Dermis blood vessel endothelial cell (primary cell): ENCODE measurements around the gene MSL2. TPM values are rescaled to one million over a fixed set of nuclear protein-coding genes. Genes with fewer than 3 reads are reported as not detected.
"Not testable (repeated sequence)": the region's sequence is repeated elsewhere in the genome, so short reads cannot be mapped to it uniquely, and the experiment has no call there.

ENCODE experiments used
- DNase-seq: peaks from one replicate; pipeline ENCODE4 v3.0.0; 2010
- total RNA-seq: library from RNA; depleted of rRNA; stranded (reverse); fragments of >200 nt; gene quantifications from 2 replicates; pipeline ENCODE4 v1.2.3, GENCODE V29; 2014

MSL2 gene, protein sequence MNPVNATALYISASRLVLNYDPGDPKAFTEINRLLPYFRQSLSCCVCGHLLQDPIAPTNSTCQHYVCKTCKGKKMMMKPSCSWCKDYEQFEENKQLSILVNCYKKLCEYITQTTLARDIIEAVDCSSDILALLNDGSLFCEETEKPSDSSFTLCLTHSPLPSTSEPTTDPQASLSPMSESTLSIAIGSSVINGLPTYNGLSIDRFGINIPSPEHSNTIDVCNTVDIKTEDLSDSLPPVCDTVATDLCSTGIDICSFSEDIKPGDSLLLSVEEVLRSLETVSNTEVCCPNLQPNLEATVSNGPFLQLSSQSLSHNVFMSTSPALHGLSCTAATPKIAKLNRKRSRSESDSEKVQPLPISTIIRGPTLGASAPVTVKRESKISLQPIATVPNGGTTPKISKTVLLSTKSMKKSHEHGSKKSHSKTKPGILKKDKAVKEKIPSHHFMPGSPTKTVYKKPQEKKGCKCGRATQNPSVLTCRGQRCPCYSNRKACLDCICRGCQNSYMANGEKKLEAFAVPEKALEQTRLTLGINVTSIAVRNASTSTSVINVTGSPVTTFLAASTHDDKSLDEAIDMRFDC
- total RNA-seq = 14.1 and 17.5 TPM in 2 replicates

DNA sequence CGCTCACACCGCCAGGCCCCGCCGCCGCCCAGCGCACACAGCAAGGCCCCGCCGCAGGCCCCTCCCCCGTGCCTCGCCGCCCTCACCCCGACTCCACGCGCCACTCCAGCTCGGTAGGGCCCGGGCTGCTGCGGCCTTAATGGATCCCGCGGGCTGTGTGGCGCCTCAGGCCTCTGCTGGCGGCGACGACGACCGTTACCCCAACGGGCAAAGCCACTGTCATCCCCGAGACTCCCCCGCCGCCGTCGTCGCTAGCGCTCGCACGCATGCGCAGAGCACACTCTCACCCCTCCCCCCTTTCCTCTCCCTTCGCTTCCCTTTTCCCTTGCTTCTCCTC is at the start of gene MSL2:
Gene MSL2, minus strand, starts transcription at position 272 of the 337 bp plus-strand sequence. CDS start 1,222 bp downstream, outside the sequence.
- DNase-seq = no peak

DNA sequence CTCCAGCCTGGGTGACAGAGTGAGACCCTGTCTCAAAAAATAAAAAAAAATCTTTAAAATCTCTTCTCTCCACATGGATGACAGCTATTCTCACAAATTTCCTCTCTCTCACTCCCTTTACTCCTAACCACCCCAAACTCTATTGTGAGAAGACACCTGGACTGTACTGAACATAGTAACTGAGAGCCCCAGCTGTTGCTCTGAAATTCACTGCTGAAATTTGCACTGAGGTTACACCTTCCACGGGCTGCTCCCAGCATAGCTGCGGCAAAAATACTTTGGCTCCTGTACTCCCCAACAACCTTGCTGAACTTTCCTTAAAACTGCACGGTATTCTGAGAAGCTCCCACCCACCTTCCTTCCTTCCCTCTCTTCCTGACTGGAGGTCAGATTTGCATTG is 49.6 kb upstream of the MSL2 start:
- DNase-seq = no peak

DNA sequence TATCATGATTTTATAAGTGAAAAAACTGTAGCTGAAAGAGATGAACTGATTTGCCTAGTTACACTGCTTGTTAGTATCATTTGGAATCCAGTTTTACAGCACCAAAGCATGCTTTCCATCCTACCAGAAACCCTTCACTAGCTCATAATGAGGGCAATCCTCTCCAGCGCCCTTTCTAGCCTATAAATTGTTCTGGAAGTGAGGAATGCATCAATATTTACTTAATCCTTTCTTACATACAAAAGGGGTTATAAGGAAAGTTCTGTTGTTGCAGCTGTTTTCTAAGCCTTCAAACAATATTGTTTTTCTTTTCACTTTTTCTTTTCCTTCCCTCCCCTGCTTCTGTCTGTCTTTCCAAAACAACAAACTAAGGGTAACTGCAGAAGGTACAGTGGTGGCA is 43.0 kb upstream of the MSL2 start:
- DNase-seq = no peak

DNA sequence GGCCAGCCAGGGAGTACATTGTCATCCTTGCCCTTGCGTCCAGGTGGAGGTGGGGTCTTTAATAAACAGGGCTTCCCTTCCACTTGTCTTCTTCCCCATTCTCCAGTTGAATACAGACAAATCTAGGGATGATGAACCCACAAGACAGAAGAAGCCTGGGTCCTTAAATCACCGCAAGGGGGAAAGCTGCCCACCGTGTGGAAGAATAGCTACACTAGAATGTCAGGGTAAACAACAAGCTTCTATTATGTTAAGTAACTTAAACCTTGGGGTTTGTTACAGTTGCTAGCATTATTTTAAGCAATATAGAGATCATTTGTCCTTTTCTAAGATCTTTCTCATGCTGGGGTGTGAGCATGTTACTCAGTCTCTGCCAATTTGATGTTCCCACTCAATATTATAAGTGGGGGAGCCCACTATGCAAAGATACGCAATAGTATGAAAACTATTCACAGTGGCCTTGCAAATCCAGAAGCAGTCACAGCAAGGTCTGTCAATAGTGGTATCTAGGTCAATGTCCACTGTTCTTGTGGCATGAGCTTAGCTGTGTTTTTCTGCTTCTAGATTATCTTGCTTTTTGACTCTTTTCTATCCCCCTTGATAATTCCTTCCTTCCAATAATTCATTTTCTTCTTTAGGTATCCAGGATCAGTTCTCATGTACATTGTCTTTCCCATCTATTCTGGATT is 42.0 kb upstream of the MSL2 start:
- DNase-seq = no peak

DNA sequence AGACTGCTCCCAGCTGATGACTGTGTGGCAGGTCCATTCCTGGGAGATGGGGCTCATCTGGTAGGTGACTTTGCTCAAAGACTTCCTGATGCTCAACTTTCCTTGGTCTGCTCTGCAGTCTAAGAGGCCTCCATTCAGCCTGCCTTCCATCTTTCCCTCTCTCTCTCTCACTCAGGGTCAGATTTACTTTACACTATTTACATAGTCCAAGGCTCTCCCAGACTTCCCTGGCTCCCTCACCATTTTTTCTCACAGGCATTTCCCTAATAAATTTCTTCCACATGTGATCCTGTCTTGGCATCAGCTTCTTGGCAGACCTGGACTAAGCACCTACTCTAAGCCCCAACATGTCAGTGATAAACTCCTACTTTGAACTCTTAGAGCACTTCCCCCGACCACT is 41.0 kb upstream of the MSL2 start:
- DNase-seq = no peak

DNA sequence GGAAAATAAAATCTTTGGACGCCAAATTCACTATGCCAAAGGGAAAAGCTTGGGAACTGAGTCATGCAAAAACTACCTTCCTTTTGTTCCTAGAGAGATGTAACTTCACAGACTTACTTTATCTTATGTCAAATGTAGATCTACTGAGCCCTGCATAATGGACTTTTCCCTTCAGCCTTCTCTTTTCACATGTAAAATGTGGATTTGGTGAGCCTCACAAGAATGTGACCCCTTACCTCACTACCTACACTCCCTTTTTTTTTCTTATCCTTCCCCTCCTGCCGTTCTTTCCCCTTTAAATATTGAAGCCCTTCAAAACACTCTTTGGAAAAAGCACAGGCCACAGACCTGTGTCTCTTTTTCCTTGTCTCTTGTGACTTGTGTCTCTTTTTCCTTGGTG is 40.0 kb upstream of the MSL2 start:
- DNase-seq = no peak

DNA sequence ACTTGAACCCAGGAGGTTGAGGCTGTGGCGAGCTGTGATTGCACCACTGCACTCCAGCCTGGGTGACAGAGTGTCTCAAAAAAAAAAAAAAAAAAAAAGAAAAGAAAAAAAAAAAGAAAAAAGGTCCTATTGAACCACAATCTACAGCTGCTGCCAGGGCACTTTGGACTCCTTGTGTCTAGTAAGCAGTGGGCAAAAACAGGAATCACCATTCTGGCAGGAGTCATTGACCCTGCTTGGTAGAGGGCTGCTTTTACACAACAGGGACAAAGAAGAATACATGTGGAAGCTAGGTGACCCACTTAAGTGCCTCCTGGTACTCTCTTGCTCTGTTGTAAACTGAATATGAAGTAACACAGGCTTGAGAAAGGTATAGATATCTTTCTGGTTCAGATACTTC is 39.4 kb upstream of the MSL2 start:
- DNase-seq = no peak

DNA sequence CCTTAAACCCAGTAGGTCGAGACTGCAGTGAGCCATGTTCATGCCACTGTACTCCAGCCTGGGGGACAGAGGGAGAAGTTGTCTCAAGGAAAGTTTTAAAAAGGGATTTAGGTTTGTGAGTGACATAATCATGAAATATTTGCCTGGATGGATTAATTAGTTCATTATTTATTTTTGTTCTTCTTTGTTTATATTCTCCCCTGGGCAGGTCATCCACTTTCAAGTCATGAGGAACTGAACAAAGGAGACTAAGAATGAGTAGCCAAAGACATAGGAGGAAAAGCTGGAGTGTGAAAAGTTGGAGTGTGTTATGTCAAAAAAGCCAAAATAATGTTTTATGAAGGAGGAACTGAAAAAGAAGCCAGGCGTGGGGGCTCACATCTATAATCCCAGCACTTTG is 36.3 kb upstream of the MSL2 start:
- no peak for DNase-seq

DNA sequence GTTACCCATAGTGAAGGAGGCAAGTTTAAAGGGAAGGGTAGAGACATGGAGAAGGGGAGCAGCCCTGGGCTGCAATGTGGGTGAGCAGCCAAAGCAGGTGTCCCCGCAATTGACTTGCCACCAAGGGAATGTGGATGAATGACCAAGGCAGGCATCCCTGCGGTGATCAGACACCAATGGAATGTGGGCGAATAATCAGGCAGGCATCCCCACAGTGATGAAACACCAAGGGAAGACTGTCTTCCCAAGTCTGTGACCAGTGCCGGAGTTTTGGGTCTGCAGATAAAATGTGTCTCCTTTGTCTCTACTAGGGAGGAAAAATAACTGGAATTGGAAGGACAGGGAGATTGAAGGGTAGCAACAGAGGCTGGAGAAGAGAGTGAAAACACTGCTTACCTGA is 26.6 kb upstream of the MSL2 start:
- not testable (repeated sequence) for DNase-seq

DNA sequence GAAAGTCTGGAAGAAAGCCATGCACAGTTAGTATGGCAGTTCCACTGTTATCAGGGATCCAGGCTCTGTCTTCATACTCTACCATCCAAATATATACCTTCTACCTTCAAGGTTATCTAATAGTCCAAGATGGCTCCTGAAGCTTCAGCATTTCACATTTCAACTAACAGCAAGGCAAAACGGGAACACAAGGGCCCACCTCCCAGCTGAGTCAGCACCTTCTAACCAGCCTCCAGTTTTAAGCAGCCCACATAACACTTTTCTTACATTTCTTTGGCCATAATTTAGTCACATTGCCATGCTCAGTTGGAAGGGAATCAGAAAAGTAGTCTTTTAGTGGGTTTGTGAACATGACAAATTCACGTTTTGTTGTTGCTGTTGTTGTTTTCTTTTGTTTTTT is 15.4 kb upstream of the MSL2 start:
- DNase-seq = no peak

DNA sequence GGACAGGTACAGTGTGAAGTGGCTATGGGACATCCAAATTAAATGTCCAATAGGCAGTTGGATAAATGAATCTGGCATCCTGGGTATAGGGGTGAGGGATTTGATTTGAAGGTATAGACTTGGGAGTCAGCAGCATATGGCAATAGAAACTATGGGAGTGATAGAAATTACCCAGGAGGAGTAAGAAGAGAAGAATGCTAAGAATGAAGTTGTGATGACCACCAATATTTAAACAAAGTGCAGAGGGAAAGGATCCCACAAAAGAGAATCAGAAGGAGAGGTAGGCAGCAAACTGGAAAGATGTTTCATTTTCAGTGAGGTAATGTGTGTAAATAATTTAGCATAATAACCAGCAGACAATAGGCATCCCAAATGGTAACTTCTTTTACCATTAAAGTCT is 13.8 kb upstream of the MSL2 start:
- DNase-seq = no peak

DNA sequence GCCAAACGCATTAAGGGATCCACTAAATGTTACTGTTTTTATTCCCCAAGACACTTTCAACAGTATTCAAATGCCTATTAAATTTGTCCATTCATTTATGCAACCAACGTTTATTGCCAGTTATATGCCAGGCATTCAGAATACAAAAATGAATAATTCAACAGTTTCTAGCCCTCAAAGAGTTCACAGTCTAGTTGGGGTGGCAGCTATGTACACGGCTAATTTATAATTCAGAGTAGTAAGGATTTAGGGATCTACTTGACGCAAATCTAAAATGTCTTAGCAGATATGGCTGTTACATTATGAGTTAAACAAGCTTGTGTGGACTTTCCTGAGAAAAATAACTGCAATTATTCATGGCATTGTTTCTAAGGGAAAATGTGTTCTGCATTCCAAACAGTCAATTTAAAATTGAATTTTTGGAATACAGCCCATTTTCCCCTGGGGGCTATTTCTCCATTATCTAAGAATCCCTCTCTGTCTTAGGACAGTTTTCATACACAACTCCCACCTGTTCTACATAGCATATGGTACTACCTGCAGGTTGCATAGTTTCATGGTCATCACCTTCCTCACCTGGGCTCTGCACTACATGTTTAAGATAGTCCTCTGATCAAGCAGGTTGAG is 11.5 kb upstream of the MSL2 start:
- DNase-seq = no peak

DNA sequence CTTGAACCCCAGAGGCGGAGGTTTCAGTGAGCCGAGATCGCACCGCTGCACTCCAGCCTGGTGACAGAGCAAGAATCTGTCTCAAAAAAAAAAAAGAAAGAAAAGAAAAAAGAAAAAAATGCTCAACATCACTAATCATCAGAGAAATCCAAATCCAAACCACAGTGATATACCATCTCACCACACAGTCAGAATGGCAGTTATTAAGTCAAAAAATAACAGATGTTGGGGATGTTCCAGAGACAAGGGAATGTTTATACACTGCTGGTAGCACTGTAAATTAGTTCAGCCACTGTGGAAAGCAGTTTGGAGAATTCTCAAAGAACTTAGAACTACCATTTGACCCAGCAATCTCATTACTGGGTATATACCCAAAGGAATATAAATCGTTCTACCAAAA is 3.1 kb upstream of the MSL2 start:
- not testable (repeated sequence) for DNase-seq

DNA sequence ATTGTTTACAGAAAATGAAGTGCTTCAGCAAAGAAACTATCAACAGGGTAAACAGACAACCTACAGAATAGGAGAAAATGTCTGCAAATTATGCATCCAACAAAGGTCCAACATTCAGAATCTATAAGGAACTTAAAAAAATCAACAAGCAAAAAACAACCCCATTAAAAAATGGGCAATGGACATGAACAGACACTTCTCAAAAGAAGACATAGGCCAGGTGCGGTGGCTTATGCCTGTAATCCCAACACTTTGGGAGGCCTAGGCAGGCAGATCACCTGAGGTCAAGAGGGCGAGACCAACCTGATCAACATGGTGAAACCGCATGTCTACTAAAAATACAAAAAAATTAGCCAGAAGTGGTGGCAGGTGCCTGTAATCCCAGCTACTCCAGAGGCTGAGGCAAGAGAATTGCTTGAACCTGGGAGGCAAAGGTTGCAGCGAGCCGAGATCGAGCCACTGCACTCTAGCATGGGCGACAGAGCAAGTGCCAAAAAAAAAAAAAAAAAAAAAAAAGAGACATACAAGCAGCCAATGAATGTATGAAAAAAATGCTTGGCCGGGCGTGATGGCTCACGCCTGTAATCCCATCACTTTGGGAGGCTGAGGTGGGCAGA is 2.4 kb upstream of the MSL2 start:
- not testable (repeated sequence) for DNase-seq

DNA sequence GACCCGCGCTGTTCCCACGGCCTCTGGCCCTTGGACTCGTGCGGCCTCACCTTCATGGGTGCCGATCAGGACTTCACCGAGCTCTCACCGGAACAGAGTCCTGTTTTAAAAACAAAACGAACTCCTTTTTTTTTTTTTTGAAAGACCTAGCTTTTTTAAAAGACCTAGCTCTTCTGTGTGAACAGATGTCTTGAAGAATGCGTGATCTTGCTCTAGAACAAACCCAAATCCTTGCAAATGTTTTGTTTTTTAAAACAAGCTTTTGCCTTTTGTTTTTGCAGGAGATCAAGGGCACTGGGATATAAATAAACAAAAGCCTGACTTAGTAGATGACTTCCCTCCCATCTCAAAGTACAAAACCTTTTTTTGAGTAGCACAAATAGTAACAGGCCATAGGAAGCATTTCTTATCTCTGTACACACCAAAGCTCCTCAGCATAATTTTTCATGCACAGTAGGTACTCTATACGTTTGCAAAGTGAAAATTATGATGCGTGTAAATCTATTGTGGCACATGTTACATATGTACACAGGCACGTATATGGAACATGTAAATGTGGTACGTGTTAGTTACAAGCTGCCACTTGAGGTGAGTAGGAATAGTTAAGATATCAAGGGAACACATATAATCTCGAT is 1.1 kb upstream of the MSL2 start:
- DNase-seq = no peak

DNA sequence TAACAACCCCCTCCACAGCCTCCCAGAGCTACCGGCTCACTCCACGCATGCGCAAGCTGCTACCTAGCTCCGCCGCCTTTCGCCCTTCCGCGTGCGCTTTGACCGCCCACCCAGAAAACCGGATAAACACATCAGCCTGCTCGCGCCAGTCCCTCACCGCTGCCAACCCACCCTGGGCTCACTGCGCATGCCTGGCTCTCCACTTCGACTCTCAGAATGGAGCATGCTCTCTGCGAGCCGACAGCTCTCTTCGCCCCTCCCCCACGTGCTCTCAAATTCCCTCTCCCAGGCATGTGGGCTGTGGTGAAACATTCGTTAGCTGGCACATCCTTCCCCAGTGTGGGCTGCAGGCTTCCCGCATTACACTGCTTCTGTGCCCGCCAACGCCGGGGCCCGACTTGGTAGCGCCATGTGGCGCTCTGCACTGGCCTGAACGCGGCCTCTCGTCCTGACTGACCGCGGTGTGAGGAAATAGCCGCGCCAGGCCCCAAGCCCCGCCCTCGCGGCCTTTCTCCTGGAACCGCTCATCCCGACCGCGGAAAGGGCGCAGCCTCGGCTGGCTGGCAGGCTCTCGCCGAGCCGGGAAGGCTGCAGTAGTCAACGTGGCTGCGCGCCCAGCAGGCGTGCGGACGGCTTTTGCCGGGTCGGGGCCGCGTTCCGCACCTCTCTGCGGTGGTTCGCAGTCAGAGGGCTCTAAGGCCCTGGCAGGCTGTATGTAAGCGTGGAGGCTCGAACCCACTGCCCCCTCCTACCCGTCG is 445 bp upstream of the MSL2 start:
- DNase-seq = peak; percentile 100

DNA sequence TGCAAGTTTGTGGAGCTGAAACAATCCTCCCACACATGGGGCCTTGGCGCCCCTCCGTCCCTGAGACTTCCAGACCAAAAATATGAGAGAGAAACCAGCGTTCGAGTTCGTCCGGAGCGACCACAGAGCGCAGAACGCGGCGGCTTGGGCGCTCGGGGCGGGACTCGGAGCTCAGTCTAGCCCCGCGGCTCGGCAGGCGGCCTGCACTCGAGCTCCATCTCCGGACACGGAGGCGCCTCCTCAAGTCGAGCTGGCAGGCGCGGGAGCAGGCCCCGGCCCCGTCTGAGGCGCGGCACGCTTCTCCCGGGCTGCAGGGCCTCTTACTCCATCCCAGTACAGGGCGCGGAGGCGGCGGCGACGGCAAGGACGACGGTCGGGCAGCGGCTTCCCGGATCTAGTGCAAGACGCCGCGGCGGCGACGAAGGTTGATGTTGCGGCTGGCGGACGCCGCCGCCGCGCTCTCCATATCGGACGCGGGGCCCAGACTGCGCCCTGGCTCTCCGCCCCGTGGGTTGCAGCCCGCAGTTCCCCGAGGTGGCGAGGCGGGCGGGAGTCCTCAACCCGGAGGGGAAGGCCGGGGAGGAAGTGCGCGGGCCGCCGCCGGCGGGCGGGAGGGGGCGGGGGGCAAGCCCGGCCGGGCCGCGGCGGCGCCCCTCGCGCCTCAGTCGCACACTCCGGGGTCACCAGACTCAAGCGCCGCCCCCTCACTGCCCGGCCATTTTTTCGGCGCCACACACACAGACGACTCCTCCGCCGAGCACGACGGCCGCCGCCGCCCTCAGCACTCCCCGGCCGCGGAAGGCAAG is 674 bp downstream of the MSL2 start:
- DNase-seq = peak; percentile 83

DNA sequence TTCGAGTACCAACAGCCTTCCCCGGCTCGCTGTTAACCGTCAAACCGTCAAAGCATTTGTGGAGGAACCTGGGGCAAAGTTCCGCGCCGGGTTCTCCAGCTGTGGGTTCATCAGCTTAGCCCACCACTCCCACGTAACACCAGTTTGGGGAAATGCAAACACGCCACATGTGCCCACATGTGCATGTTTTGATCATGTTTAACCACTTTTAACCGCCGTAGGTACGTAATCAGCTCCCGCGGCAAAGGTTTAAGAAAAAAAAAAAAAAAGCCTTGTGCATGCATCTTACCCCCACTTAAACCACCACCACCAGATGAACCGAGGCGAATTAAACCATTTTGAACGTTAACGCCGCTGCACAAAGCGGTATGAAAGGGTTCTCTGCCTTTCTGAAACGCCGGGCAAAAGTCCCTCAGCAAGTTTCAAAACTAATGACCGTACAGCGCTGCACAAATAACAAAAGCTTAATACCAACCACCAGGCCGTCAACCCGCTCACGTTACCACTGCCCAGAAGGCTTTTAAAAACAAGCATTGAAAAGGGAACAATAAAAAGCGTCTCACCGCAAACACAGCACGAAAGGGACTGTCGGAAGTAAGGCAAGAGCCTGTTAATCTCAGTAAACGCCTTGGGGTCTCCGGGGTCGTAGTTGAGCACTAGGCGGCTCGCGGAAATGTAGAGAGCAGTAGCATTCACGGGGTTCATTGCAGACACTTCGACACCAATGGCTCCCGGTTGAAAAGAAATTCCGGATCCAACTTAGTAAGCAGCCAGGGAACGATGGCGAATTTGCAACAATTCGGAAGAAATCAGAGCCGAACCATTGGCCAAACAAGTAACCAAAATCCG is 1.5 kb downstream of the MSL2 start:
- peak; percentile 41 for DNase-seq

DNA sequence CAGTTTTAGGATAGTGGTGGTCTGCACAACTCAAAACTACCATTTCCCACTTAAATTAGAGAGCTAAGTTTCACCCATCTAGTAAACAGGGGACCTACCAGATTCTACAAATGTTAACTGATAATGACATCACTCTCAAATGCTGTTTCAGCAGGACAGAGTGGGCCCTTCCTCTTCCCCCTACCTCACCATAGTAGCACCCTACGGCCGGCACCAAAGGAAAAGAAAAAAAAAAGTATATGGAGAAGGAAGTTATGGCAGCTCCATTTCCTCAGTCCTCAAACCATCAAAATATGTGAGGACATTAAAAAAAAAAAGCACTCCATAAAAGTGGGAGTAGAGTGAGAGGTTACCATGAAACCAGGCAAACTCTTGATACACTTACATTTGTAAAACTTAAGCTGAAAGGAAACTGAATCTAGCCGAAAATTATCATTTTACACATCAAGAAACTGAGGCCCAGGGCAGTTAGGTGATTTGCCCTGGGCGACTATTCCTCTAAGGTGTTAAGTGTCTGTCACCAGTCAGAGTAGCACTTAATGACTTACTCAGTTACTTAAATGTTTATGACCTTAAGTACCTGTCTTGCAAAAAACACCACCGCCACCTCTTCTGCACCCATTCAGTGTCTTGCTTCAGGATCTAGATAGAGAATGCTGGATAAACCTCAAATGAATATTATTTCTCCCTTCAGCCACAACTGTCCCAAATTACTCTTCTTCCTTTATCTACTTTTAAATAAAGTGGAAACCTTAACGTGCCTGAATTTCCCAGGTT is 2.7 kb downstream of the MSL2 start:
- DNase-seq = no peak
